ENCODE data around the gene SOX6. TPM values are rescaled to one million over a fixed set of nuclear protein-coding genes. Genes with fewer than 3 reads are reported as not detected.

Gene SOX6
- total RNA-seq, 4 donors from 2014 or later, result 0.29 to 20.5 (median 8.2) TPM

DNA sequence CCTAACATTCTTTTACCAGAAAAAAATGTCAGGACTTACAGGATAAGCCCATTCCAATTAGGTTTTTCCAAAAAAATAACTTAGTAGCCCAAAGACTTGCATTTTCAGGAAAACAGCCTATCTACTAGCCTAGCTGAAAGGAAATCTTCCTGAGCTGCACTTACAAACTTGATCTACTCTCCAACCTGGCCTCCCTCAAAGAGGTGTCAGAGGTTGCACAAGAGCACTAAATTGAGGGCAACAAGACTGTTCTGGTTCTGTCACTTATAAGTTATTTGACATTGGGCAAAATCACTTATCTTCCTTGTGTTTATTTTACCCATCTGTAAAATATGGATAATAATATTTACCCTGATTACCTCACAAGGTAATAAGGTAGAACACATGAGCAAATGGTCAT is 7.9 kb upstream of the SOX6 start:
- no peak for DNase-seq
- no peaks in the 10 kb centered on the region for H3K36me3 ChIP-seq
- H3K27ac ChIP-seq, result no peak overlapping the region
- no peaks in the 10 kb centered on the region for H3K4me1 ChIP-seq
- TF ChIP-seq POLR2A (IDR thresholded peaks at IDR 0.05) (no peak), CTCF (IDR thresholded peaks at IDR 0.05) (no peak)
- H3K9me3 ChIP-seq, result no peaks in the 10 kb centered on the region
- intact Hi-C loops (cut with DNase I; ENCODE audit: low total_unique reads), result no loop called here
- no peaks in the 10 kb centered on the region for H3K27me3 ChIP-seq
- H3K4me3 ChIP-seq, result no peak overlapping the region

DNA sequence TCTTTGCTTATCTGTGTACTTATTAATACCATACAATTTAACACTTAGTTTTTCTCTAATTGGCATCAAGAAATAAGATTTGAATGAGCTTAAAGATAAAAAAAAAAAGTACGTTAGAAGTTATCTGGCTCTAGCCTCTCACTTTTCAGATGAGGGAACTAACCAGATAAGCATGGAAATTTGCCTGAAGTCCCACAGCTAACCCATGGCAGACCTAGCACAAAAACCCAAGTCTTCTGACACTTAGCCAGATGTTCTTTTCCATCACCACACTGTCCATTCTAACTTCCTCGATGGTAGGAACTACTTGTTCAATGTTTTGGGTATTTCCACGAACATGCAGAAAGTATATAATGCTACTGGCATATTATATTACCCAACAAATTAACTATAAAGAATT is 7.4 kb upstream of the SOX6 start:
- no peak for DNase-seq
- no peak overlapping the region for H3K27ac ChIP-seq
- no peaks in the 10 kb centered on the region for H3K36me3 ChIP-seq
- H3K4me1 ChIP-seq, result no peaks in the 10 kb centered on the region
- no peak overlapping the region for H3K4me3 ChIP-seq
- H3K27me3 ChIP-seq, result no peaks in the 10 kb centered on the region
- intact Hi-C loops (cut with DNase I; ENCODE audit: low total_unique reads), result no loop called here
- no peaks in the 10 kb centered on the region for H3K9me3 ChIP-seq
- TF ChIP-seq CTCF (IDR thresholded peaks at IDR 0.05), result no peak
- no peak for TF ChIP-seq POLR2A (IDR thresholded peaks at IDR 0.05)

DNA sequence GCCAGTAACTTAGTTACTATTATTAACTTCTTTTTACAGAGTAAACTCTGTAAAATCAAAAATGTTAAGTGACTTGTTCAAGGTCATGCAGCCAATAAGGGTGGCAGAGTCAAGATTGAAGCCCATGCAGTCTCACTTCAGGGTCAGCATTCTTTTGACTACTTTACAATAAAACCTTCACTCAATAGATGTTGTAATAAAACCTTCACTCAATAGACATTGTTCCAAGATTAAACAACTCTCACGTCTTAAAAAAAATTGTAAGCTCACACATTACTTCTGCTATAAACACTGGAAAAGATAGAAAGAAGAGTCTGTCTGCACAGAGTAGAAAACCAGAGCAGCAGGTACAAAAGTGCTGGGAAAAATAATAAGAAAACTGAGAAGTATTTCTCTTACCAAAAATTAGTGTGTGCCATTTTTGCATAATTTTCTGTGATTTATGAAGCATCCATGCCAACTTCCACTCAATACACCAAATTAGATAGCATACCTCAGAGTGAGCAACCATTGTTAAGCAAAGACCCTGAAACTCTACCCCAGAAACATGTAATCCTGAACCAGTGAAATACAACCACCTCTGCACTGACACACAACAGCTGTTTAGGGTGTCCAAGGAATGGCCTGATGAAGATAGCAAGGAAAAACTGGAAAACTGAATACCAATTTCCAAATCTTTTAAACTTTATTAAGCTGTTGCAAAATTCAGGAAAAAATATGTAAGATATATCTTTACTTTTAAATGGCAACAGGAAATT is 4.9 kb upstream of the SOX6 start:
- intact Hi-C loops (cut with DNase I; ENCODE audit: low total_unique reads), result no loop called here
- Histone ChIP-seq H3K27ac (no peak overlapping the region), H3K4me3 (no peak overlapping the region), H3K9me3 (no peaks in the 10 kb centered on the region), H3K4me1 (no peaks in the 10 kb centered on the region), H3K27me3 (no peaks in the 10 kb centered on the region), H3K36me3 (no peaks in the 10 kb centered on the region)
- no peak for TF ChIP-seq POLR2A (IDR thresholded peaks at IDR 0.05)
- TF ChIP-seq CTCF (IDR thresholded peaks at IDR 0.05), result no peak
- DNase-seq, result no peak

DNA sequence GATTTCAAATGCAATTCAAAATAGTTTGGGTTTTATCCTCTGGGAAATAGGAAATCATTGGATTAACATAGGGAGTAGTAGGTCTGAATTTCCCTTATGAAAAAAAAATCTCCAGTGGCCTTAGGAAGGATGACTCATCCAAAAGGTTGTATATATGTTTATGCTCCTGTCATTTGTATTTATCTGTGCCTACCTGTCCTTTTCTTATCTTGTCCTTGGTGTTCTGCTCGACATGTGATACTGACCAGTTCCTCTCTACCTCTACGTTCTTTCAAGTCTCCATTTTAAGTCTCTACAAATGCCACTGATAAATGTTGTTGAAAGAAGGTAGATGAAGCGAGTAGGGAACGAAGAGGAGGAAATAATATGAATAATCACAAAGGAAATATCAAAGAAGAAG is 3.0 kb upstream of the SOX6 start:
- TF ChIP-seq POLR2A (IDR thresholded peaks at IDR 0.05) (no peak), CTCF (IDR thresholded peaks at IDR 0.05) (no peak)
- Histone ChIP-seq H3K27ac (no peak overlapping the region), H3K36me3 (no peaks in the 10 kb centered on the region), H3K4me3 (no peak overlapping the region), H3K9me3 (no peaks in the 10 kb centered on the region), H3K27me3 (no peaks in the 10 kb centered on the region), H3K4me1 (no peaks in the 10 kb centered on the region)
- intact Hi-C loops (cut with DNase I; ENCODE audit: low total_unique reads), result no loop called here
- no peak for DNase-seq

DNA sequence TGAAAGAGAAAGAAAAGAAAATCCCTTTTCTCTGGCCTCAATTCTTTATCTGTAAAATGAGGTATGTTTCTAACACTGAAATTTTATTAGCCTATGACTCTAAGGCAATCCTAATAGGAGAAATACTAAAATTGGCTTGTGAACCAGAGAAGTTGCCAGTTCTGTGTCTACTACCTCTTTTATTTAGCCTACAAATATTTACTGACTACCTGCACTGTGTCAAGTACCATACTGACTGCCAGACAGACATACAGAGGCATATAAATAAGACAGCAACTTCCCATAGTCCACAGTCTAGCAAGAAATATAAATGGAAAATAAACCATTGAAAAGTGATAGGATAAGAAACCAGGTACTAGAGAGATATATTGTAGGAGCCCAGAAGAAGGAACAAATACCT is 2.4 kb upstream of the SOX6 start:
- no peak for DNase-seq
- Histone ChIP-seq H3K27ac (no peak overlapping the region), H3K9me3 (no peaks in the 10 kb centered on the region), H3K4me3 (no peak overlapping the region), H3K27me3 (no peaks in the 10 kb centered on the region), H3K36me3 (no peaks in the 10 kb centered on the region), H3K4me1 (no peaks in the 10 kb centered on the region)
- TF ChIP-seq POLR2A (IDR thresholded peaks at IDR 0.05), result no peak
- intact Hi-C loops (cut with DNase I; ENCODE audit: low total_unique reads), result no loop called here

DNA sequence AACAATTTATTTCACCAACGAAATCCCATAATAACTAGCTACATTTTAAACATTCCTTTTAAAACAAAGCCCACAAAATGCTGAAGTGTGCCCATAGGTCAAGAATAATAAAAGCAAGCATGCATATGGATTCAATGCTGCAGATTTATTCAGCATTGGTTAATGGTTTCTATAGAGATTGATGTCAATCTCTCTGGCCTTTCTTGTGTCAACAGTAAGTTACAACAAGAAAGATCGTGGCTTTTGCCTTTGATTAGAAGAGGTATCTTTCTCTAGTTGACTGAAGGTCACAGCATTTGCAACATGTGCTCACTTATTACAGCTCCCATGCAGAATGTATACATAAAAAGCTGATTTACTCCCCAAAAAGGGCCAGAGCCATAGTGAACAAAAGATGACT is 1.4 kb upstream of the SOX6 start:
- H3K4me1 ChIP-seq, result no peaks in the 10 kb centered on the region
- no peaks in the 10 kb centered on the region for H3K36me3 ChIP-seq
- no peak overlapping the region for H3K27ac ChIP-seq
- H3K9me3 ChIP-seq, result no peaks in the 10 kb centered on the region
- intact Hi-C loops (cut with DNase I; ENCODE audit: low total_unique reads), result no loop called here
- H3K4me3 ChIP-seq, result no peak overlapping the region
- no peak for TF ChIP-seq CTCF (IDR thresholded peaks at IDR 0.05)
- no peak for TF ChIP-seq POLR2A (IDR thresholded peaks at IDR 0.05)
- no peaks in the 10 kb centered on the region for H3K27me3 ChIP-seq
- no peak for DNase-seq

All from uterus (tissue), 4 donors.